IgD-negative memory B cell (primary cell): ENCODE measurements around the gene C5orf22. TPM values are rescaled to one million over a fixed set of nuclear protein-coding genes. Genes with fewer than 3 reads are reported as not detected.
"Not testable (repeated sequence)": the region's sequence is repeated elsewhere in the genome, so short reads cannot be mapped to it uniquely, and the experiment has no call there.

Experiments
- H3K27ac Mint-ChIP-seq, 3 donors: one replicate each; pipeline ENCODE4 v1.8.0; 2020 to 2022; ENCODE audit warnings: mild to moderate bottlenecking in 3 of 3, mixed read lengths in 3 of 3, moderate library complexity in 1 of 3
- H3K27me3 Mint-ChIP-seq: one replicate; pipeline ENCODE4 v1.8.0; 2021; ENCODE audit warnings: mixed read lengths
- H3K36me3 Mint-ChIP-seq: one replicate; pipeline ENCODE4 v1.8.0; 2020; ENCODE audit warnings: mild to moderate bottlenecking, mixed read lengths
- H3K4me1 Mint-ChIP-seq, 3 donors: one replicate each; pipeline ENCODE4 v1.8.0; 2020 to 2022; ENCODE audit warnings: mixed read lengths in 3 of 3, mild to moderate bottlenecking in 1 of 3
- H3K4me3 Mint-ChIP-seq, 4 donors: one replicate each; pipeline ENCODE4 v1.8.0; 2020 to 2022; ENCODE audit warnings: mild to moderate bottlenecking in 4 of 4, mixed read lengths in 4 of 4, moderate library complexity in 3 of 4
- H3K9me3 Mint-ChIP-seq, 3 donors: one replicate each; pipeline ENCODE4 v1.8.0; 2020 to 2021; ENCODE audit warnings: mixed read lengths in 3 of 3, mild to moderate bottlenecking in 1 of 3
- polyA plus RNA-seq: library from polyadenylated mRNA; unstranded; fragments of 300-500 nt; fragmentation: Illumina TruSeq; gene quantifications from one replicate; pipeline ENCODE4 v1.2.3, GENCODE V29; 2021

Gene C5orf22
- polyA plus RNA-seq, 1 donor from 2014 or later = 16.7 TPM

DNA sequence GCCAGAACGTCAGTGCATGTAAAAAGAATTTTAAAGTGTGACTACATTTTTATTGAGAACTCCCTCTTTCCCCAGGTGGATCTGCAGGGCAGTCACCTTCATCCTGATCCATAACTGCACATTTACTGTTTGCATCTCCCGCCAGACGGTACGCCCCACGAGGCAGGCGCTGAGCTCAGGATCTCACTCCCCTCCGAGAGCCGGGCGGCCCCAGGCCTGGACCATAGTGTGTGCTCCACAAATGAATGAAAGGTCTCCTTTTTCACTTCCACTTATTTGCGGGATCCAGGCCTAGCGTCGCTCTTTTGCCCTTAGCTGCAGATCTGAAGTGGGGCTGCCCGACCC, 586 bp upstream of the C5orf22 start:
- Mint-ChIP-seq H3K4me3 (peak overlapping the region; percentile 98 to 100 (median 99)), H3K4me1 (peaks cover 28 to 32% (median 32%) of the 10 kb centered on the region in 3 donors), H3K36me3 (peaks cover 10% of the 10 kb centered on the region), H3K27me3 (no peaks in the 10 kb centered on the region), H3K27ac (peak overlapping the region; percentile 91 to 96 (median 91)), H3K9me3 (no peaks in the 10 kb centered on the region)

GRCh38 chr5:31534527-31535046, 2.5 kb downstream of the C5orf22 start:
- Mint-ChIP-seq H3K36me3 (no peaks in the 10 kb centered on the region), H3K4me1 (peaks cover 25 to 33% (median 27%) of the 10 kb centered on the region in 3 donors), H3K4me3 (peak overlapping the region in 2 of 4 donors; percentile 1 to 68), H3K27ac (no peak overlapping the region), H3K9me3 (no peaks in the 10 kb centered on the region), H3K27me3 (no peaks in the 10 kb centered on the region)

- no peaks in the 10 kb centered on the region for H3K9me3 Mint-ChIP-seq
- H3K4me3 Mint-ChIP-seq = no peak overlapping the region
- no peak overlapping the region for H3K27ac Mint-ChIP-seq
- H3K4me1 Mint-ChIP-seq = peaks cover 11 to 14% (median 12%) of the 10 kb centered on the region in 3 donors
- H3K27me3 Mint-ChIP-seq = no peaks in the 10 kb centered on the region
- no peaks in the 10 kb centered on the region for H3K36me3 Mint-ChIP-seq
These were observed 4.8 kb downstream of the C5orf22 start for GRCh38 chr5:31536873-31537272.

- Mint-ChIP-seq H3K4me3 (no peak overlapping the region), H3K27me3 (no peaks in the 10 kb centered on the region), H3K9me3 (no peaks in the 10 kb centered on the region), H3K36me3 (no peaks in the 10 kb centered on the region), H3K4me1 (peaks cover 7 to 13% (median 10%) of the 10 kb centered on the region in 3 donors), H3K27ac (no peak overlapping the region)
These were observed 5.2 kb downstream of the C5orf22 start for GRCh38 chr5:31537349-31537748.

GRCh38 chr5:31537851-31538250, 5.8 kb downstream of the C5orf22 start:
- H3K27ac Mint-ChIP-seq = no peak overlapping the region
- H3K27me3 Mint-ChIP-seq = no peaks in the 10 kb centered on the region
- no peak overlapping the region for H3K4me3 Mint-ChIP-seq
- H3K36me3 Mint-ChIP-seq = no peaks in the 10 kb centered on the region
- no peaks in the 10 kb centered on the region for H3K9me3 Mint-ChIP-seq
- peaks cover 3 to 12% (median 9%) of the 10 kb centered on the region in 3 donors for H3K4me1 Mint-ChIP-seq

GRCh38 chr5:31549114-31549513, 17.0 kb downstream of the C5orf22 start:
- not testable (repeated sequence) for H3K4me3 Mint-ChIP-seq, H3K27ac Mint-ChIP-seq, H3K4me1 Mint-ChIP-seq, H3K9me3 Mint-ChIP-seq, H3K27me3 Mint-ChIP-seq
- H3K36me3 Mint-ChIP-seq = peaks cover 18% of the 10 kb centered on the region

- peaks cover 26% of the 10 kb centered on the region for H3K36me3 Mint-ChIP-seq
- H3K27me3 Mint-ChIP-seq = no peaks in the 10 kb centered on the region
- H3K9me3 Mint-ChIP-seq = peaks cover 0 to 3% (median 0%) of the 10 kb centered on the region in 3 donors
- H3K27ac Mint-ChIP-seq = no peak overlapping the region
- no peaks in the 10 kb centered on the region for H3K4me1 Mint-ChIP-seq
- H3K4me3 Mint-ChIP-seq = no peak overlapping the region
These were observed 19.8 kb downstream of the C5orf22 start for GRCh38 chr5:31551878-31552277.

GRCh38 chr5:31553863-31554262, 21.8 kb downstream of the C5orf22 start:
- H3K27ac Mint-ChIP-seq = no peak overlapping the region
- no peaks in the 10 kb centered on the region for H3K4me1 Mint-ChIP-seq
- H3K36me3 Mint-ChIP-seq = peaks cover 18% of the 10 kb centered on the region

GRCh38 chr5:31554552-31554951, 22.5 kb downstream of the C5orf22 start:
- Mint-ChIP-seq H3K27ac (no peak overlapping the region), H3K9me3 (no peaks in the 10 kb centered on the region), H3K4me1 (no peaks in the 10 kb centered on the region), H3K27me3 (no peaks in the 10 kb centered on the region), H3K4me3 (no peak overlapping the region), H3K36me3 (peaks cover 18% of the 10 kb centered on the region)

More at GRCh38 chr5:31553863-31554262, 21.8 kb downstream of the C5orf22 start:
- H3K4me3 Mint-ChIP-seq = no peak overlapping the region
- no peaks in the 10 kb centered on the region for H3K9me3 Mint-ChIP-seq
- no peaks in the 10 kb centered on the region for H3K27me3 Mint-ChIP-seq

- H3K9me3 Mint-ChIP-seq = no peaks in the 10 kb centered on the region
- H3K27me3 Mint-ChIP-seq = no peaks in the 10 kb centered on the region
- no peak overlapping the region for H3K4me3 Mint-ChIP-seq
- H3K4me1 Mint-ChIP-seq = no peaks in the 10 kb centered on the region
- peaks cover 14% of the 10 kb centered on the region for H3K36me3 Mint-ChIP-seq
- no peak overlapping the region for H3K27ac Mint-ChIP-seq
These were observed 24.4 kb downstream of the C5orf22 start for GRCh38 chr5:31556461-31556860.

DNA sequence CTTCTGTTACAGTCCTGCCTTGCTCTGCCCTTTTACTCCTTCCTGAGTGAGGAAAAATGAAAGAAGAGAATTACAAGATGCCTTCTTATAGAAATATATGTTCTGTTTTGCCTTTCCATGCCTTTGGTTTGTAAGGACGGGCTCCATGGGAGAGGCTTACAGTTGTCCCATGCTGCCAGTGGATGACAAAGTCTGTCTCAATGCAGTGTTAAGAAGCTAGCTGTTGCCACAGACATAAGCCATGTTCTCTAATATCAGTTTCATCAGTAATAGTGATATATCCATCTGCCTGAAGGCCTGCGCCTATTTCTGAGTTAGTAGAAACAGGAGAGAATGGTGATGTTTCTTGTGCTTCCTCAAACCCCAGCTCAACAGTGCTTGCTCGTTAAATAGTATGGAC, 27.8 kb downstream of the C5orf22 start:
- Mint-ChIP-seq H3K27me3 (peaks cover 2% of the 10 kb centered on the region), H3K4me3 (no peak overlapping the region), H3K4me1 (no peaks in the 10 kb centered on the region), H3K36me3 (peaks cover 11% of the 10 kb centered on the region), H3K9me3 (peaks cover 0 to 5% (median 2%) of the 10 kb centered on the region in 3 donors), H3K27ac (no peak overlapping the region)

DNA sequence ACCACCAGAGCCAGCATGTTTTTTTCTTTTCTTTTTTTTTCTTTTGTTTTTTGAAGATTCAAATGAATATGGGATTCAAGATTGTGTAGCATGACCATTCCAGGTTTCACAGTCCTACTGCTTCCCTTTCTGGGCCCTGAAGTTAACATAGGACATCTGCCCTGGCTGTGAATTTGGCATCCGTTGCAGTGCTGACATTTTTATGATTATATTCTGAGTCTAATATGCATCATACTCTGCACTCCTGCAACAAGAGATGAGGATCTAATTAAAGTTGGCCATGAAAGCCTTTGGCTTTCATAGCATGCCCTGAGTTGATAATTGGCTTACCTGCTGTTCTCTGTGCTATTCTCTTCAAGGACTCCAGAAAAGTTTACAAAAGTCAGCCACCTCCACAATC, 29.8 kb downstream of the C5orf22 start:
- Mint-ChIP-seq H3K4me3 (no peak overlapping the region), H3K27ac (no peak overlapping the region), H3K36me3 (peaks cover 2% of the 10 kb centered on the region), H3K27me3 (peaks cover 3% of the 10 kb centered on the region), H3K4me1 (no peaks in the 10 kb centered on the region), H3K9me3 (peaks cover 0 to 17% (median 9%) of the 10 kb centered on the region in 3 donors)

DNA sequence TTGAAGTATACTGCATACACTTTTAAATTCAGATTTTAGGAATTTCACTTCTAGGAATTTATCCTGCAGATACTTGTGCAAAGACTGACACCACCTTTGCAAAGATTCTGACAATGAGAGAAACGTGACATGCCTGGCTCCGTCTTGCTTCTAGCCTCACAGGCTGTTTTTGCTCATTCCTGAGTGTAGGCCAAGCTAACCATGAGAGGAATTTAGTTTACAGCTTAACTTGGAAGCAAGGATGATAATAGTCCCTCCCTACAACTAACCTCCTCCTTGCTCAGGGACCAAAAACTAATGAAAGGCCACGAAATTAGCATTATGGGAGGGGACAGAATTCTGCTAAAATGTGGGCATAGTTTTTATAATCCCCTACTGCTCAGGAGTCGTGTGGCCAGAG, 31.1 kb downstream of the C5orf22 start:
- Mint-ChIP-seq H3K36me3 (peaks cover 2% of the 10 kb centered on the region), H3K27me3 (peaks cover 3% of the 10 kb centered on the region), H3K4me3 (no peak overlapping the region), H3K27ac (no peak overlapping the region), H3K4me1 (no peaks in the 10 kb centered on the region), H3K9me3 (peaks cover 0 to 17% (median 9%) of the 10 kb centered on the region in 3 donors)

DNA sequence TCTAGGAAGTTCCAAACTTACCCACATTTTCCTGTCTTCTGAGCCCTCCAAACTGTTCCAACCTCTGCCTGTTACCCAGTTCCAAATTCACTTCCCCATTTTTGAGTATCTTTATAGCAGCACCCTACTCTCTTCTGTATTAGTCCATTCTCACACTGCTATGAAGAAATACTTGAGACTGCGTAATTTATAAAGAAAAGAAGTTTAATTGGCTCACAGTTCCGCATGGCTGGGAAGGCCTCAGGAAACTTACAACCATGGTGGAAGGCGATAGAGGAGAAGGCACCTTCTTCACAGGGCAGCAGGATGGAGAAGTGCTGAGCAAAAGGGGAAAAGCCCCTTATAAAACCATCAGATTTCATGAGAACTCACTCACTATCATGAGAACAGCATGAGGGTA, 34.3 kb downstream of the C5orf22 start:
- not testable (repeated sequence) for H3K27ac Mint-ChIP-seq, H3K4me3 Mint-ChIP-seq, H3K36me3 Mint-ChIP-seq, H3K27me3 Mint-ChIP-seq, H3K4me1 Mint-ChIP-seq
- peaks cover 0 to 17% (median 9%) of the 10 kb centered on the region in 3 donors for H3K9me3 Mint-ChIP-seq

DNA sequence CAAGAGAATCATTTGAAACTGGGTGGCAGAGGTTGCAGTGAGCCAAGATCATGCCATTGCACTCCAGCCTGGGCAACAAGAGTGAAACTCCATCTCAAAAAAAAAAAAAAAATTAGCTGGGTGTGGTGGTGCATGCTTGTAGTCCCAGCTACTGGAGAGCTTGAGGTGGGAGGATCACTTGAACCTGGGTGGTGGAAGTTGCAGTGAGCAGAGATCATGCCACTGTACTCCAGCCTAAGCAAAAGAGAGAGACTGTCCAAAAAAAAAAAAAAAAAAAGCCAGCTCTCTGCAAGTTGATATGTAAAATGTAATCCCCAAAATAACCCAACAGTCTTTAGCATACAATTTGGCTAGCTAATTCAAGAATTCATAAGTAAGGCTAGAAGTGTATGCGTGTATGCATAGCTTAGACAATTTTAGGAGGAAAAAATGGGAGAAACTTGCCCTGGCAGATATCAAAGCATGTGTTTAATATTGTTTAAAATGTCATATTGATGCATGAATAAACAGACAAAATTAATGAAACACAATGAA, 36.3 kb downstream of the C5orf22 start:
- Mint-ChIP-seq H3K4me3 (no peak overlapping the region), H3K27me3 (peaks cover 17% of the 10 kb centered on the region), H3K36me3 (peaks cover 2% of the 10 kb centered on the region), H3K9me3 (peaks cover 0 to 17% (median 9%) of the 10 kb centered on the region in 3 donors), H3K27ac (no peak overlapping the region), H3K4me1 (peaks cover 0 to 2% (median 0%) of the 10 kb centered on the region in 3 donors)

DNA sequence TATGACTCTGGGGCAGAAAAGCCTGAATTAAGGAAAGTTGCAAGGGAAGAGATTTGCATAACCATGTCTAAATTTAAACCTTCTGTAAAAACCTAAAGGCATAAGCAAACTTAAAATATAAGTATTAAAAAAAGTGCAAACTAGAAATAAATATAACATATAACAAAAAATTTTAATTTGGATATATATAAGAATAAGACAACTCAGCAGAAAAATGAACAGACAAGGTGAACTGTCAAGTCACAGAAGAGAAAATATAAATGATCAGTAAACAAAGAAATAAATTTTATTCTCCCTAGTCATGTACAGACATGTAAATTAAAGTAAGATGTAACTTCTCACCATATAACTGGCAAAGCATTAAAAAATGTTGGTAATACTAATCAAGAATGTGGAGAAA, 37.0 kb downstream of the C5orf22 start:
- peaks cover 0 to 16% (median 9%) of the 10 kb centered on the region in 3 donors for H3K9me3 Mint-ChIP-seq
- H3K27me3 Mint-ChIP-seq = peaks cover 17% of the 10 kb centered on the region
- no peak overlapping the region for H3K4me3 Mint-ChIP-seq
- peaks cover 0 to 2% (median 0%) of the 10 kb centered on the region in 3 donors for H3K4me1 Mint-ChIP-seq
- no peak overlapping the region for H3K27ac Mint-ChIP-seq
- peaks cover 2% of the 10 kb centered on the region for H3K36me3 Mint-ChIP-seq
